ENCODE results near the gene GALNT3.

The GALNT3 gene

GRCh38 chr2:165793779-165794535 is at the start of gene GALNT3:
Gene GALNT3 (minus strand): TSS chr2:165794247. CDS start chr2:165770700, 23,547 bp downstream.
- peak; percentile 55 for DNase-seq

- peak; percentile 70 for DNase-seq
Measured at GRCh38 chr2:165843351-165843750, 49.3 kb upstream of the GALNT3 start.

GRCh38 chr2:165840333-165840958 is 46.4 kb upstream of the GALNT3 start:
- no peak for DNase-seq

GRCh38 chr2:165839610-165840009 is 45.6 kb upstream of the GALNT3 start:
- no peak for DNase-seq

GRCh38 chr2:165837122-165837521 is 43.1 kb upstream of the GALNT3 start:
- DNase-seq = no peak

GRCh38 chr2:165835363-165835762 is 41.3 kb upstream of the GALNT3 start:
- no peak for DNase-seq

- DNase-seq = no peak
Measured at GRCh38 chr2:165833156-165833555, 39.1 kb upstream of the GALNT3 start.

- no peak for DNase-seq
Measured at GRCh38 chr2:165827921-165828276, 33.9 kb upstream of the GALNT3 start.

- DNase-seq = no peak
Measured at GRCh38 chr2:165827016-165827920, 33.2 kb upstream of the GALNT3 start.

- peak; percentile 81 for DNase-seq
Measured at GRCh38 chr2:165825041-165825440, 31.0 kb upstream of the GALNT3 start.

- DNase-seq = no peak
Measured at GRCh38 chr2:165820296-165820695, 26.2 kb upstream of the GALNT3 start.

- DNase-seq = no peak
Measured at GRCh38 chr2:165818920-165819319, 24.9 kb upstream of the GALNT3 start.

GRCh38 chr2:165815299-165816141 is 21.5 kb upstream of the GALNT3 start:
- no peak for DNase-seq

- DNase-seq = no peak
Measured at GRCh38 chr2:165814473-165814872, 20.4 kb upstream of the GALNT3 start.

GRCh38 chr2:165811592-165812370 is 17.7 kb upstream of the GALNT3 start:
- no peak for DNase-seq

- no peak for DNase-seq
Measured at GRCh38 chr2:165810418-165810817, 16.4 kb upstream of the GALNT3 start.

- DNase-seq = no peak
Measured at GRCh38 chr2:165804719-165805118, 10.7 kb upstream of the GALNT3 start.

- no peak for DNase-seq
Measured at GRCh38 chr2:165803123-165803760, 9.2 kb upstream of the GALNT3 start.

- no peak for DNase-seq
Measured at GRCh38 chr2:165801176-165801575, 7.1 kb upstream of the GALNT3 start.

GRCh38 chr2:165796819-165797530 is 2.9 kb upstream of the GALNT3 start:
- DNase-seq = no peak

GRCh38 chr2:165796129-165796528 is 2.1 kb upstream of the GALNT3 start:
- DNase-seq = no peak

Data from NCI-H187 treated with DMSO at 0.1 percent for 48 hours (cell line).